SJCRH30 (cell line): Measurements from ENCODE around the gene MYBPH. TPM values are rescaled to one million over a fixed set of nuclear protein-coding genes. Genes with fewer than 3 reads are reported as not detected.
A peak's percentile ranks its signal among the peaks of the same experiment; 100 is the strongest.

Source experiments
- DNase-seq, 2 experiments: peaks; one replicate each; pipeline ENCODE4 v3.0.0-alpha.2; 2015 to 2020
- H3K27ac ChIP-seq: fragments of 250-450 bp; sonication (Bioruptor Pico); 2 replicates; pipeline ENCODE4 v1.5.1; 2020; ENCODE audit warnings: mild to moderate bottlenecking, moderate library complexity
- H3K27me3 ChIP-seq: fragments of 250-450 bp; sonication (Bioruptor Pico); 2 replicates; pipeline ENCODE4 v1.5.1; 2020; ENCODE audit warnings: mild to moderate bottlenecking, moderate library complexity
- H3K36me3 ChIP-seq: fragments of 250-450 bp; sonication (Bioruptor Pico); 2 replicates; pipeline ENCODE4 v1.5.1; 2020; ENCODE audit warnings: mild to moderate bottlenecking, moderate library complexity
- H3K4me1 ChIP-seq: fragments of 250-450 bp; sonication (Bioruptor Pico); 2 replicates; pipeline ENCODE4 v1.5.1; 2020; ENCODE audit warnings: mild to moderate bottlenecking, moderate library complexity
- H3K4me3 ChIP-seq: fragments of 250-450 bp; sonication (Bioruptor Pico); 2 replicates; pipeline ENCODE4 v1.5.1; 2020; ENCODE audit warnings: mild to moderate bottlenecking, moderate library complexity
- H3K9me3 ChIP-seq: fragments of 250-450 bp; sonication (Bioruptor Pico); replicated peaks from 2 replicates; pipeline ENCODE4 v1.5.1; 2020; ENCODE audit warnings: mild to moderate bottlenecking, moderate library complexity
- total RNA-seq: library from RNA; depleted of rRNA; stranded (reverse); fragments of >200 nt; shearing (Covaris generic); gene quantifications from 2 replicates; pipeline ENCODE4 v1.2.3, GENCODE V29; 2014

The MYBPH gene
- total RNA-seq, 1 experiment from 2014 or later: 1.8 TPM

- H3K4me1 ChIP-seq: peaks cover 15% of the 10 kb centered on the region; the same call in 1 of the 2 replicates
- no peak overlapping the region for H3K27ac ChIP-seq
- no peak for DNase-seq
Observed at GRCh38 chr1:203146537-203146936, 29.1 kb downstream of the MYBPH start.

GRCh38 chr1:203146042-203146369 is 29.6 kb downstream of the MYBPH start:
- H3K27me3 ChIP-seq: no peaks in the 10 kb centered on the region
- no peak overlapping the region for H3K27ac ChIP-seq

More at GRCh38 chr1:203146537-203146936, 29.1 kb downstream of the MYBPH start:
- Histone ChIP-seq H3K4me3 (no peak overlapping the region), H3K36me3 (peaks cover 32% of the 10 kb centered on the region), H3K27me3 (no peaks in the 10 kb centered on the region), H3K9me3 (no peaks in the 10 kb centered on the region)

GRCh38 chr1:203145321-203146041 is 30.1 kb downstream of the MYBPH start:
- H3K27me3 ChIP-seq: no peaks in the 10 kb centered on the region
- H3K4me1 ChIP-seq: peaks cover 18% of the 10 kb centered on the region; the same call in 1 of the 2 replicates
- H3K36me3 ChIP-seq: peaks cover 25% of the 10 kb centered on the region
- no peaks in the 10 kb centered on the region for H3K9me3 ChIP-seq
- DNase-seq: no peak
- no peak overlapping the region for H3K27ac ChIP-seq
- no peak overlapping the region for H3K4me3 ChIP-seq

More at GRCh38 chr1:203146042-203146369, 29.6 kb downstream of the MYBPH start:
- peaks cover 15% of the 10 kb centered on the region; the same call in 1 of the 2 replicates for H3K4me1 ChIP-seq
- H3K4me3 ChIP-seq: no peak overlapping the region
- no peak for DNase-seq
- no peaks in the 10 kb centered on the region for H3K9me3 ChIP-seq
- H3K36me3 ChIP-seq: peaks cover 29% of the 10 kb centered on the region

GRCh38 chr1:203144661-203145060 is 31.0 kb downstream of the MYBPH start:
- Histone ChIP-seq H3K4me3 (no peak overlapping the region), H3K27ac (no peak overlapping the region), H3K27me3 (no peaks in the 10 kb centered on the region), H3K9me3 (no peaks in the 10 kb centered on the region), H3K4me1 (peaks cover 18% of the 10 kb centered on the region; the same call in 1 of the 2 replicates), H3K36me3 (peaks cover 24% of the 10 kb centered on the region)
- DNase-seq: peak; percentile 66 to 82

- H3K36me3 ChIP-seq: peaks cover 24% of the 10 kb centered on the region
- H3K4me3 ChIP-seq: no peak overlapping the region
- H3K27me3 ChIP-seq: no peaks in the 10 kb centered on the region
- peaks cover 18% of the 10 kb centered on the region; the same call in 1 of the 2 replicates for H3K4me1 ChIP-seq
- H3K9me3 ChIP-seq: no peaks in the 10 kb centered on the region
- H3K27ac ChIP-seq: no peak overlapping the region
- no peak for DNase-seq
Observed at GRCh38 chr1:203143641-203144040, 32.0 kb downstream of the MYBPH start.

- no peak overlapping the region for H3K27ac ChIP-seq
- H3K4me1 ChIP-seq: peaks cover 21% of the 10 kb centered on the region
- H3K27me3 ChIP-seq: no peaks in the 10 kb centered on the region
- H3K9me3 ChIP-seq: no peaks in the 10 kb centered on the region
- DNase-seq: peak in 1 of 2 experiments; percentile 46
- peaks cover 30% of the 10 kb centered on the region for H3K36me3 ChIP-seq
- H3K4me3 ChIP-seq: no peak overlapping the region
Observed at GRCh38 chr1:203142684-203143408, 32.8 kb downstream of the MYBPH start.

GRCh38 chr1:203142124-203142523 is 33.5 kb downstream of the MYBPH start:
- H3K9me3 ChIP-seq: no peaks in the 10 kb centered on the region
- no peak for DNase-seq
- H3K4me1 ChIP-seq: peaks cover 24% of the 10 kb centered on the region
- peaks cover 33% of the 10 kb centered on the region for H3K36me3 ChIP-seq
- no peaks in the 10 kb centered on the region for H3K27me3 ChIP-seq
- H3K4me3 ChIP-seq: no peak overlapping the region
- no peak overlapping the region for H3K27ac ChIP-seq

GRCh38 chr1:203140743-203141520 is 34.7 kb downstream of the MYBPH start:
- peaks cover 27% of the 10 kb centered on the region for H3K4me1 ChIP-seq
- H3K4me3 ChIP-seq: no peak overlapping the region
- H3K9me3 ChIP-seq: no peaks in the 10 kb centered on the region
- peaks cover 38% of the 10 kb centered on the region for H3K36me3 ChIP-seq
- H3K27me3 ChIP-seq: no peaks in the 10 kb centered on the region
- no peak overlapping the region for H3K27ac ChIP-seq
- peak in 1 of 2 experiments; percentile 61 for DNase-seq

GRCh38 chr1:203139976-203140475 is 35.6 kb downstream of the MYBPH start:
- H3K27ac ChIP-seq: no peak overlapping the region
- peaks cover 41% of the 10 kb centered on the region for H3K36me3 ChIP-seq
- DNase-seq: no peak
- H3K4me1 ChIP-seq: peaks cover 36% of the 10 kb centered on the region
- no peak overlapping the region for H3K4me3 ChIP-seq
- H3K27me3 ChIP-seq: no peaks in the 10 kb centered on the region
- H3K9me3 ChIP-seq: no peaks in the 10 kb centered on the region

- H3K9me3 ChIP-seq: no peaks in the 10 kb centered on the region
- DNase-seq: no peak
- peaks cover 29% of the 10 kb centered on the region for H3K4me1 ChIP-seq
- H3K4me3 ChIP-seq: no peak overlapping the region
- no peaks in the 10 kb centered on the region for H3K27me3 ChIP-seq
- H3K36me3 ChIP-seq: peaks cover 48% of the 10 kb centered on the region
- H3K27ac ChIP-seq: no peak overlapping the region
Observed at GRCh38 chr1:203138066-203138465, 37.6 kb downstream of the MYBPH start.

GRCh38 chr1:203137324-203137723 is 38.3 kb downstream of the MYBPH start:
- Histone ChIP-seq H3K9me3 (no peaks in the 10 kb centered on the region), H3K4me3 (no peak overlapping the region), H3K27me3 (no peaks in the 10 kb centered on the region), H3K36me3 (peaks cover 48% of the 10 kb centered on the region), H3K27ac (no peak overlapping the region), H3K4me1 (peaks cover 26% of the 10 kb centered on the region)
- no peak for DNase-seq

GRCh38 chr1:203136409-203137042 is 39.1 kb downstream of the MYBPH start:
- no peak for DNase-seq
- no peak overlapping the region for H3K27ac ChIP-seq

GRCh38 chr1:203135636-203136305 is 39.9 kb downstream of the MYBPH start:
- DNase-seq: peak in 1 of 2 experiments; percentile 50
- H3K27me3 ChIP-seq: no peaks in the 10 kb centered on the region
- H3K9me3 ChIP-seq: no peaks in the 10 kb centered on the region
- no peak overlapping the region for H3K4me3 ChIP-seq
- peak overlapping the region; percentile 21; the same call in 1 of the 2 replicates for H3K27ac ChIP-seq
- H3K4me1 ChIP-seq: peaks cover 28% of the 10 kb centered on the region
- peaks cover 54% of the 10 kb centered on the region for H3K36me3 ChIP-seq

More at GRCh38 chr1:203136409-203137042, 39.1 kb downstream of the MYBPH start:
- Histone ChIP-seq H3K4me3 (no peak overlapping the region), H3K9me3 (no peaks in the 10 kb centered on the region), H3K36me3 (peaks cover 47% of the 10 kb centered on the region), H3K4me1 (peaks cover 28% of the 10 kb centered on the region), H3K27me3 (no peaks in the 10 kb centered on the region)
